Panc1 (cell line): ENCODE data around the gene OPN4. TPM values are rescaled to one million over a fixed set of nuclear protein-coding genes. Genes with fewer than 3 reads are reported as not detected.

Experiments used
- ATAC-seq: fragments of 200-7000 bp; cut with Tn5 transposase; 2 replicates; pipeline ENCODE4 v1.9.1; 2020; ENCODE audit warnings: mild to moderate bottlenecking, moderate library complexity
- BruUV-seq: library from RNA; stranded (reverse); fragments of 400-500 nt; replicated peaks from 2 replicates; lab custom pipeline; 2021; lab: Mats Ljungman, UMichigan
- CTCF ChIA-PET: fragments of 300-600 bp; sonication (Branson Sonifier 250); formaldehyde crosslinking; loops from one replicate; lab custom pipeline; 2022; ENCODE audit warnings: antibody characterized with exemption; lab: Charles Lee
- POLR2A ChIA-PET: fragments of 300-600 bp; sonication (Branson Sonifier 250); formaldehyde crosslinking; loops from one replicate; lab custom pipeline; 2022; ENCODE audit warnings: antibody characterized with exemption; lab: Charles Lee
- DNase-seq: peaks from one replicate; pipeline ENCODE4 v3.0.0-alpha.2; 2010; ENCODE audit warnings: low read depth, low spot score
- H3K27ac ChIP-seq: 2 replicates; pipeline ENCODE4 v1.5.1; 2011; ENCODE audit warnings: mild to moderate bottlenecking, low read length, inconsistent platforms
- H3K27me3 ChIP-seq: fragments of 200-500 bp; sonication (Bioruptor generic); 2 replicates; pipeline ENCODE4 v1.6.0; 2014; ENCODE audit warnings: low read length, inconsistent platforms; ENCODE audit not compliant: control insufficient read depth, insufficient read depth
- H3K36me3 ChIP-seq: fragments of 200-500 bp; sonication (Bioruptor generic); 2 replicates; pipeline ENCODE4 v1.5.1; 2014; ENCODE audit warnings: inconsistent platforms, mild to moderate bottlenecking, low read length, moderate library complexity; ENCODE audit not compliant: control insufficient read depth, insufficient read depth
- H3K4me1 ChIP-seq: 2 replicates; pipeline ENCODE4 v1.5.1; 2011; ENCODE audit warnings: inconsistent platforms, mild to moderate bottlenecking, low read length, moderate library complexity; ENCODE audit not compliant: control insufficient read depth, insufficient read depth
- H3K4me3 ChIP-seq, 2 experiments: 2 replicates each; pipeline ENCODE4 v1.5.1; 2011 to 2012; ENCODE audit warnings: low read depth in 2 of 2, low read length in 2 of 2, mild to moderate bottlenecking in 2 of 2, inconsistent platforms in 1 of 2, moderate library complexity in 1 of 2
- H3K9me3 ChIP-seq: fragments of 200-500 bp; sonication (Bioruptor generic); 2 replicates; pipeline ENCODE4 v1.5.1; 2014; ENCODE audit warnings: low read depth, mild to moderate bottlenecking, inconsistent platforms, low read length, moderate library complexity; ENCODE audit not compliant: control insufficient read depth, insufficient read depth
- POLR2AphosphoS5 ChIP-seq: IDR thresholded peaks from 2 replicates; pipeline ENCODE4 v1.6.1; 2012; ENCODE audit warnings: mild to moderate bottlenecking, low read depth, low read length, moderate library complexity
- REST ChIP-seq, 2 experiments: IDR thresholded peaks; 2 replicates each; pipeline ENCODE4 v1.6.1; 2011 to 2012; ENCODE audit warnings: low read depth in 2 of 2, control low read depth in 1 of 2, low read length in 1 of 2, mild to moderate bottlenecking in 1 of 2, moderate library complexity in 1 of 2; ENCODE audit not compliant: insufficient read depth in 1 of 2
- SIN3A ChIP-seq: IDR thresholded peaks from 2 replicates; pipeline ENCODE4 v1.6.1; 2012; ENCODE audit warnings: low read depth, mild to moderate bottlenecking, low read length, moderate library complexity, borderline replicate concordance; ENCODE audit not compliant: insufficient read depth
- TCF7L2 ChIP-seq: IDR thresholded peaks from 2 replicates; pipeline ENCODE4 v1.6.1; 2011; ENCODE audit warnings: mild to moderate bottlenecking, low read depth, low read length, inconsistent platforms
- in situ Hi-C: cut with HindIII; loops from 2 replicates; pipeline ENCODE4 v1.10.0; 2016; ENCODE audit warnings: low sequenced_read_pairs, low pct_unique_long_range_greater_than_20kb
- intact Hi-C: fragments of 100-400 bp; cut with micrococcal nuclease; formaldehyde crosslinking; loops from one replicate; pipeline ENCODE4 v1.10.0; 2022; ENCODE audit not compliant: unreplicated experiment
- total RNA-seq: library from RNA; stranded (reverse); gene quantifications from one replicate; pipeline ENCODE4 v1.2.1, GENCODE V29; 2021; ENCODE audit not compliant: unreplicated experiment
- TF ChIP-seq, protein P1 (sequence below): fragments of 450-650 bp; IDR thresholded peaks from 2 replicates; pipeline ENCODE4 v1.5.1; 2017; ENCODE audit warnings: mild to moderate bottlenecking

Gene OPN4
- total RNA-seq, 1 experiment from 2014 or later: not detected

- in situ Hi-C loops (no loop called here), intact Hi-C loops (no loop called here)
- TF ChIP-seq, protein P1, sequence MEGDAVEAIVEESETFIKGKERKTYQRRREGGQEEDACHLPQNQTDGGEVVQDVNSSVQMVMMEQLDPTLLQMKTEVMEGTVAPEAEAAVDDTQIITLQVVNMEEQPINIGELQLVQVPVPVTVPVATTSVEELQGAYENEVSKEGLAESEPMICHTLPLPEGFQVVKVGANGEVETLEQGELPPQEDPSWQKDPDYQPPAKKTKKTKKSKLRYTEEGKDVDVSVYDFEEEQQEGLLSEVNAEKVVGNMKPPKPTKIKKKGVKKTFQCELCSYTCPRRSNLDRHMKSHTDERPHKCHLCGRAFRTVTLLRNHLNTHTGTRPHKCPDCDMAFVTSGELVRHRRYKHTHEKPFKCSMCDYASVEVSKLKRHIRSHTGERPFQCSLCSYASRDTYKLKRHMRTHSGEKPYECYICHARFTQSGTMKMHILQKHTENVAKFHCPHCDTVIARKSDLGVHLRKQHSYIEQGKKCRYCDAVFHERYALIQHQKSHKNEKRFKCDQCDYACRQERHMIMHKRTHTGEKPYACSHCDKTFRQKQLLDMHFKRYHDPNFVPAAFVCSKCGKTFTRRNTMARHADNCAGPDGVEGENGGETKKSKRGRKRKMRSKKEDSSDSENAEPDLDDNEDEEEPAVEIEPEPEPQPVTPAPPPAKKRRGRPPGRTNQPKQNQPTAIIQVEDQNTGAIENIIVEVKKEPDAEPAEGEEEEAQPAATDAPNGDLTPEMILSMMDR: no peak
- no peak for TF ChIP-seq POLR2AphosphoS5
- no peak for TF ChIP-seq TCF7L2
- DNase-seq: no peak
- ChIA-PET CTCF (no interaction called here), POLR2A (no interaction called here)
- no peaks in the 10 kb centered on the region for H3K27me3 ChIP-seq
- no peaks in the 10 kb centered on the region for H3K36me3 ChIP-seq
- no peaks in the 10 kb centered on the region for H3K9me3 ChIP-seq
- no peak for ATAC-seq
- H3K27ac ChIP-seq: no peak overlapping the region
- no TSS peak for BruUV-seq
- no peaks in the 10 kb centered on the region for H3K4me1 ChIP-seq
- H3K4me3 ChIP-seq: no peak overlapping the region
Measured at GRCh38 chr10:86665218-86665607, 10.9 kb downstream of the OPN4 start.

DNA sequence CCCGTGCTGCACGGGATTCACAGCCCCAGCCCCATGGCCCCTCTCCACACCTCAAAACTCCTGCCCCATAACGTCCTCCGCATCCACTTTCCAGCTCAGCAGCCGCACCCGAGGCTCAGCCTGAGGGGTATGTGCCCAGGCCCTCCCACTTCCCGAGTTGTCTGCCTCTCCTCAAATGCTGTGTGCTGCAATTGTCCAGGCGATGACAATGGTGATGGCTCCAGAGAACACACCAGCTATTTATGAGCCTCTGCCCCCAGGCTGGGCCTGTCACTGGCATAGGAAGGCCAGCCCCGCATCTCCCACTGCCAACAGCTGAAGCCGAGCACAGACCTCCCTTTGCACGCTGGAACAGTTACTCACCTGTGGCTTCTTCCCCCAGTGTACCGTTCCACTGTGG is 11.5 kb downstream of the OPN4 start:
- H3K36me3 ChIP-seq: no peaks in the 10 kb centered on the region
- no peak overlapping the region for H3K4me3 ChIP-seq
- no peak for TF ChIP-seq SIN3A
- TF ChIP-seq, protein P1: no peak
- no peak for TF ChIP-seq POLR2AphosphoS5
- no peak for TF ChIP-seq REST (IDR thresholded peaks at IDR 0.05; ENCODE audit: insufficient read depth in 1 of 2, low read depth in 2 of 2, low read length in 1 of 2)
- TF ChIP-seq TCF7L2: no peak
- ATAC-seq (no peak), DNase-seq (no peak)
- ChIA-PET CTCF (no interaction called here), POLR2A (no interaction called here)
- no peaks in the 10 kb centered on the region for H3K27me3 ChIP-seq
- H3K27ac ChIP-seq: no peak overlapping the region
- intact Hi-C loops (no loop called here), in situ Hi-C loops (no loop called here)
- no peaks in the 10 kb centered on the region for H3K4me1 ChIP-seq
- no TSS peak for BruUV-seq
- H3K9me3 ChIP-seq: no peaks in the 10 kb centered on the region
